Stimulated activated CD4-positive, alpha-beta T cell treated with anti-CD3 and anti-CD28 coated beads, Interleukin-1b, Interleukin-23, amount 100 ng/mL, for 1 hour (primary cell): ENCODE data around the gene IREB2.
"Not testable (repeated sequence)": the region's sequence is repeated elsewhere in the genome, so short reads cannot be mapped to it uniquely, and the experiment has no call there.

ENCODE experiments used
- DNase-seq, 2 donors: peaks; one replicate each; pipeline ENCODE4 v3.0.0-alpha.2; 2020; ENCODE audit warnings: low read depth in 2 of 2

Gene IREB2

DNA sequence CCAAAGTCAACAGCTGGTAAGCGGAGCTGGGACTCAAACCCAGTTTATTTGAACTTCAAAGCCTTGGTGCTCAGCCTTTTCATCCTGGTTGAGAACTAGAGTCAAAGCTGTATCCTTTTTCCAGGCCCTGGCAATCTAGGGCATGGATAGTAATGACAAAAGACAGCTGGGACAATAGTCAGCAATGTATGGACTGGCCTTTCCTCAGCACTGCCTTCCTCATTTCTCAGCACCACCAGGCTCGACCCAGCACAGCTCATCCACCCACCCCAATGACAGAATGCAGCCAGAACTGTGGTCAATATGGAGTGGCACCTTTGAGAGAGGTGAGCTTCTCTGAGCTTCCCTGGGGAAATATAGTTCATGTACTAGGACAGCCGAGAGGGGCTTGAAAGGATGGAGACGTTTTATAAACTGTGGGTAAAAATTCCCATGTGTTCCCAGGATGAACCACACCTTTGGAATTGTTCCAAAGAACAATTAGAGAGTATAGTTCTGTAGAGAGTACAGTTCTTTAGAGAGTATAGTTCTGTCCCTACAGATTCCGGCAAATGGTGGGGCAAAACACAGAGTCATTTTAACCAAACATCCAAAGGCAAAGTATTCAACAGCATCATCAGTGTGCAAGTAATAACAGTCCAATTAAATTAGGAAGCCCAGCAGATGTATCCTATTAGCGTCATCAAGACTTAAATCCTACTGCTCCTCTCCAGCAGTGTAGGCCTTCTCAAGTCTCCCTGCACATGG lies 30.2 kb upstream of the IREB2 start:
- DNase-seq, result no peak

DNA sequence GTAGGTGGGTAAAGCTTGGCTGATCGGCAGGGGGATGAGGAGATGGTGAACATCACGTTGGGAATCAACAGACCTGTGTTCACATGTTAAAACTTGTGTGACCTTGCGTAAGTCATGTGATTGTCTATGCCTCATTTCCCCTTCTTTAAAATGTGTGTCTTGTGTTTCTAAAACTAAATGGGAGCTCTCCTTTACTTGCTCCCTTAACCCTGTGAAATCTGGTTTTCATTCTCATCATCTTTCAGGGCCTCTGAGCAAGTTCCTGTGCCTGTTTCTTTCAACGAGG lies 29.7 kb upstream of the IREB2 start:
- DNase-seq, result no peak

DNA sequence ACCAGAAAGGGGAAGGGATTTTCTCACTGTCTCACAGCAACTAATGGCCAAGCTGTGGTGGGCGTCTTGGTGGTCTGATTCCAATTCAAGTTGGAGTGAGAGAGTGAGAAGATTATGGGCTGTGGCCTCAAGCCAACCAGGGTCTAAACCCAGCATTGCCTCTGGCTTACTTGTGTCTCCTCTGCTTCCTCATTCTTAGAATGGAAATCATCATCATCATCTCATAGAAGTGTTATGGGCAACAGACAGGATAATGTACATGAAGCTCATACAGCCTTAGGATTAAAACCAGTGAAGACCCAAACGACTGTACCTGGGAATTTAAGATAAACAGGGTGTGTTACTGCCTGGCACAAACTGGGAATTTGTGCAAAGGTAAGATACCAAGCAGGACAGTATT lies 29.1 kb upstream of the IREB2 start:
- no peak for DNase-seq

DNA sequence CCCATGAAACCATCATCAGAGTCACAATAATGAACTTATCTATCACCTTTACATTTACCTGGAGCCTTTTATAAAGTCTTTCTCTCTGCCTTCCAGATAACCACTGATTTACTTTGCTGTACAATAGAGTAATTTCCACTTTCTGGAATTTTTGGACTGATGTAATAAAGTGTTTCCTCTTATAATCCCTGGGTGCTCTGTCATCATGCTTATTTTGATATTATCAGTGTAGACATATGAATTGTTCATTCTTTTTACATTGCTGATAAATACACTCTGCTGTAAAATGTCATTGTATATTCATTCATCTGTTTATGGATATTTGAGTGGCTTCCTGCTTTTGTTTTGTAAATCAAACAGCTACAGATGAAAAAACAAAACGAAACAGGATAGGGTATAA lies 27.0 kb upstream of the IREB2 start:
- DNase-seq, result no peak

DNA sequence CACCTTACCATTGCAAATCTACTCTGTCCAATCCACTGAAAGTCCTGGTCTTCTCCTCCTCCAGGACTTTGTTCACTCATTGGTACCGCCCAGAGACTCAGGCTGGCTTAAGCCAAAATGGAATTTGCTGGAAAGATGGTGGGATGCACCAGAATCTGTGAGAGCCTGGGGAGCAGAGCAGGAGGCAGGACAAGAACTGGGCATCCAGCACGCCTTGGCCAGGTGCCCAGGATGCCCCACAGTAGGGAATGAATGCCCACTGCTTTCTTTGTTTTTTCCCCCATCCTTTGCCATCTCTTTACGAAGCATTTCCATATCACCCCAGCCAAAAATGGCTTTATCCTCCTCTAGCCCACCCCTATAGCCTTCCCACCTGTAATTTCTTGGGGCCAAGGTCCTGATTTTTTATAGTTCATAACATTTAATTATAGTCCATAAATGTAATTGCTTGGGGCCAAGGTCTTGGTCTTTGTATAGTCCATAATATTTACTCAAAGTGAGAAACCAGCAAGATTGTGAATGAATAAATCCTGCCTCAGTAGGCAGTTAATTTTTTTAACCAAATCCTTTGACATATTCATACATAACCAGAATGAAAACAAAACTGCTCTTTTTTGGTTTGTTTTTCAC lies 23.3 kb upstream of the IREB2 start:
- no peak for DNase-seq

DNA sequence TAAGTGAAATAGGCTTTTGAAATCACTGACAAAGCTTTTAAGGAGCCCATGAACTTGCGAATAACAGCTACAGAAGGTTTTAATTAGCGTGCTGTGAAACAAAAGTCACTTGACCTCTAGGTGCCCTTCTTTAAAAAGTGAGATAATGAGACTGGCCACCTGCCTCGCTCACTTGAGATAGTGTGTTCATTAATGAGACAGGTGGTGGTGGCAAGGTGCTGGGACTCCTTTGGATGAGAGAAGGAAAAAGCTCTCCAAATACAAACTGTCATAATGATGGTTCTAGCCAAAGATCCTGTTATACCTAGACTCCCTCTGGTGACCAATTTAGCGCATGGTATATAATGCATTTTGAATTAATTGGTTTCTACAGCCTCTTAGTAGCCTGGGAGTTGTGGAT lies 22.7 kb upstream of the IREB2 start:
- no peak for DNase-seq

DNA sequence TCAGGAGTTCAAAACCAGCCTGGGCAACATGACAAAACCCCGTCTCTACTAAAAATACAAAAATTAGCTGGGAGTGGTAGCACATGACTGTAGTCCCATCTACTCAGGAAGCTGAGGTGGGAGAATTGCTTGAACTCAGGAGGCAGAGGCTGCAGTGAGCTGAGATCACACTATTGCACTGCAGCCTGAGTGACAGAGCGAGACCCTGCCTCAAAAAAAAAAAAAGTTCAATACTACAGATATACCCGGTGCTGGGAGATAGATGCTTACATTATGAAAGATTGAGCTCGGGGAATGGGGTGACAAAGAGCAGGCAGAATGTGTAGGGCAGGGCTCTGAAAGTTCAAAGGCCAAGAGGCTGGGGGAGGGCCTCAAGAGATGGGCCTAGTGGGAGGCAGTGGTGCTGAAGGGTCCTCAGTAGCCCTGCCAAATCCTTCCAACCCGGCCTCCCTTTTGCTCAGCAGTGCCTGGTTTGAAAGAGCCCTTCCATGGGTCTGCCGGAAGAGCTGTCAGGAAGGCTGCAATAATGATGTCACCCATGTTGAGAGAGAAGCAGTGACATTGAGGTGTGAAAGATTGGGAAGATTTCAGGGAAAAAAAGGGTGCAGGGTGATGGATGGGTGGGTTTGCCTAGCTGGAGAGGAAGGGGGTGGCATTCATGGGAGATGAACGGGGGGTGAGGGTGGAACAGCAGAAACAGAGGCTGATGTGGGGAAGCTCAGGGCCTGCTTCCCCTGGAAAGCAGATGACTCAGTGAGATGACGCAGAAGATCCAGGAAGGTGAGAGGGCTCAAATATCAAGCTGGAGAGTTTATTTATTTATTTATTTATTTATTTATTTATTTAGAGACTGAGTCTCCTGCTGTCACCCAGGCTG lies 20.0 kb upstream of the IREB2 start:
- DNase-seq, result no peak

DNA sequence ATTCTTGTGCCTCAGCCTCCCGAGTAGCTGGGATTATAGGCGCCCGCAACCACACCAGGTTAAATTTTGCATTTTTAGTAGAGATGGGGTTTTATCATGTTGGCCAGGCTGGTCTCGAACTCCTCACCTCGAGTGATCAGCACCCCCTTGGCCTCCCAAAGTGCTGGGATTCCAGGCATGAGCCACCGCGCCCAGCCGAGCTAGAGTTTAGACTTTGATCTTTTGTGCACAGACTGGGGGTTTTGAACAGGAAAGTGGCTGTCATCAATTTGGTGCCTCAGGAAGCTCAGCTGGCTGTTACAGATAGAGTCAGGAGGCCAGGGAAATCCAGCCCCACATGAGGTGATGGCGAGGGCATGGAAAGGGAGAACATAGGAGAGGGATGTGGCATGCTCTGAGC lies 19.3 kb upstream of the IREB2 start:
- DNase-seq, result no peak

DNA sequence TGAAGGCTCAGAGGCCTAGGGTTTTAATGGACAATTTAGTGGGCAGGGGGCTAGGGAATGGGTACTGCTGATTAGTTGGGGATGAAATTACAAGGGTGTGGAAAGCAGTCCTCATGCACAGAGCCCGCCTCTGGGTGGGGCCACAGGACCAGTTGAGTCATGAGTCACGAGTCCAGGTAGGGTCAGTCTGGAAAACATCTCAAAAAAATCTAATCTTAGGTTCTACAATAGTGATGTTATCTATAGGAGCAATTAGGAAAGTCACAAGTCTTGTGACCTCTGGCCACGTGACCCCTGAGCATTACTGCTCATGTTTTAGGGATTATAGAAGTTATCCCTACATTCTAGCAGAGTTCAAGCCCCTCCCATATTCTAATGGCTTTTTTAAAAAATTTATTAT lies 18.6 kb upstream of the IREB2 start:
- DNase-seq, result no peak

DNA sequence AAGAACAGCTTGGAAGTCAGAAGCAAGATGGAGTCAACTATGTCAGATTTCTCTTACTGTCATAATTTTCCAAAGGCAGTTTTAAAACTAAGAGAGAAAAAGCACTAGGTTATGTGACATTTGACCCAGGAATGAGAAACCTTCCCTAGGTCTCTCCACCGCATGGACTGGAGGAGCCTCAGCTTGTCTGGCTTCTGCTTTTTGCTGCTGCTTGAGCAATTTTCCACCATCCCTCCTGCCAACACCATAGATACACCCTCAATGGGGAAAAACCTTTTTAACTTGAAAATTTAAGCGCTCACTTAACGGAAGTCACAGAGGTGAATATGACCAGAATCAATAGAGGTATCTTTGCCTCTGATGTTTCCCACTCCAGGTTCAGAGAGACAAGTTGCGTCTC lies 17.8 kb upstream of the IREB2 start:
- no peak for DNase-seq

DNA sequence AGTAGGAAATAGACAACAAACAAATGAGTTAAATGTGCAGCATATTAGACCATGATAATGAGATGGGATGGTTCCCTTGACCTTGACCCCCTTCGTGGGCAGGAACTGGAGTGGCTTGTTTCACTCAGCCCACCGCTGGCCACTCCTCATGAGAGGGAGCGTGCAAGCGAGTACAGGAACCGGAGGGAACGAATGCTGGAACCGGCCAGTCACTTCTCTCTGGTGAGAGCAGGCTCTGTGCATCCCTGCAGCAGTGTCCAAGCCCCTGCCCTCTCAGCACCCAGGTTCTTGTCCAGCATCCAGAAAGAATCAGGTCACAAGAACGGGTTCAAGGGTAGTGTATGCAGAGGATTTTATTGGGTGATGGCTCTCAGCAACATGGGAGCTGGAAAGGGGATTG lies 17.2 kb upstream of the IREB2 start:
- DNase-seq, result no peak

DNA sequence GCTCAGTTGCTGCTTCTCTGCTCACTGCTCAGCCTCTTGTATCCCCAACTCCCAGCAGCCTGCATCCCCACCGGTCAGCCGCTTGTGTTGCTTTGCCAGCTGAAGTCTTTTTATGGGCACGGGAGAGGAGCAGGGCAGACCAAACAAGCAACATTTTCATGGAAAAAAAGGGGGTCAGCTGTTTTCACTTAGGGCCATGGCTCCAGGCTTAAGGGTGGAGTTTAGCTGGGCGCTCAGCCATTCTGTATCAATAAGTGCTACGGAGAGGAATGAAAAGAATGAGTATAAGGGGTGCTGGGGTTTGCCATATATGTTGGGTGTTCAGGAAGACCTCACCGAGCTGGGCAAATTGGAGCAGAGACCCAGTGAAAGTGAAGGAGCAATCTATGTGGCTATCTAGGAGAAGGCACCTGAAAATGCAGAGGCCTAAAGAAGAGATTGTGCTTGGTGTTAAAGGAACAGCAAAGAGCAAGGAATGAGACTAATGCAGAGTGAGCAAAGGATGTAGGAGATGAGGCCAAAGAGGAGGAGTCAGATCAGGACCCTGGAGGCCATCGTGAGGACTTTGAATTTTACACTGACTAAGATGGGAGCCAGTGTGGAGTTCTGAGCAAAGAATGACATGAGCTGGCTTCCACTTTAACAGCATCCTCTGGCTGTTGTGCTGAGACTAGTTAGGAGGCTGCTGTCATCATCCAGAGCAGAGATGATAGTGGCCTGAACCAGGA lies 16.6 kb upstream of the IREB2 start:
- DNase-seq, result no peak

DNA sequence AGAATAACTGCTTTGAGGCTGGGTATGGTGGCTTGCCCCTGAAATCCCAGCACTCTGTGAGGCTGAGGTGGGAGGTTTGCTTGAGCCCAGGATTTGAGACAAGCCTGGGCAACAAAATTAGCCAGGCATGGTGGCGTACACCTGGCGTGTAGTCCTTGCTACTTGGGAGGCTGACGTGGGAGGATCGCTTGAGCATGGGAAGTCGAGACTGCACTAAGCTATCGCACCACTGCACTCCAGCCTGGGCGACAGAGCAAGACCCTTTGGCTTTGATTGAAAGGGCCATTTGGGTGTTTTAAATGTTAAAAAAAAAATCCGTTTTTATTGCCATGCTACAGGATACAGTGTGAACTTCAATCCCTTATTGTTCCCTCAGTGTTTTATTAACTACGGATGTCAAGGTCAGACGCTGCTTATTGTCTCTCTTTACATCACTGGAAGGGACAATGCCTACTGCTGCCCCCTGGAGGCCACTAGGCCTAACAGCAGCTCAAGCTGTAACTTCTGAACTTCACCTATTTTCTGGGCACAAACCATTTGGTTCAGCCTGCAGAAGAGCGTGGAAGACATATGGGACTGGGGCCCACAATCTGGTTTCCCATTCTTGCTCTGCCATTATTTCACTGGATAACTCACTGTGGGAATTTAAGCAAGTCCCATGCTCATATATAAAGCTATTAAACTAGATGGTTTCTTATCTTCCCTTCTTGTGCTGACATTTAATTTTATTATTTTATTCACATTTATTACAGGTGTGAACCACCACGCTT lies 15.3 kb upstream of the IREB2 start:
- peak; percentile 25 to 49 for DNase-seq

DNA sequence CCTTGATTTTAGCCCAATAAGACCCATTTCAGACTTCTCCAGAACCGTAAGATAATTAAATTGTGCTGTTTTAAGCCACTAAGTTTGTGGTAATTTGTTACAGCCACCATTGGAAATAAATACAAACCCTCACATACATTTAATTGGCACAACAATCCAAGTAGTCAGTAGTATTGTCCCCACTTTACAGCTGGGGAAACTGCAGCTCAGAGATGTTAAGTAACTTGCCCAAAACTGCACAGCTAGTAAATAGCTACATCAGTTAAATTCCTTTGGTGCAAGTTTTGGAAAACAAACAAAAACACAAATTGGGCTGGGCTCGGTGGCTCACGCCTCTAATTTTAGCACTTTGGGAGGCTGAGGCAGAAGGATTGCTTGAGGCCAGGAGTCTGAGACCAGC lies 13.3 kb upstream of the IREB2 start:
- DNase-seq, result no peak

DNA sequence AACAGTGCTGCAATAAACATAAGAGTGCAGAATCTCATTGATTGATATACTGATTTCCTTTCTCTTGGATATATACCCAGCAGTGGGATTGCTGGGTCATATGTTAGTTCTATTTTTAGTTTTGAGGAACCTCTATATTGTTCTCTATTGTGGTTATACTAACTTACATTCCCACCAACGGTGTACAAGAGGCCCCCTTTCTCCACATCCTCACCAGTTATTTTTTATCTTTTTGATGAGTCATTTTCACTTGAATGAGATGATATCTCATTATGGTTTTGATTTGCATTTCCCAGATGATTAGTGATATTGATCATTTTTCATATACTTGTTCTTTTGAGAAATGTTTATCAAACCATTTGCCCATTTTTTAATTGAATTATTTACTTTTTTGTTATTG lies 12.4 kb upstream of the IREB2 start:
- no peak for DNase-seq

DNA sequence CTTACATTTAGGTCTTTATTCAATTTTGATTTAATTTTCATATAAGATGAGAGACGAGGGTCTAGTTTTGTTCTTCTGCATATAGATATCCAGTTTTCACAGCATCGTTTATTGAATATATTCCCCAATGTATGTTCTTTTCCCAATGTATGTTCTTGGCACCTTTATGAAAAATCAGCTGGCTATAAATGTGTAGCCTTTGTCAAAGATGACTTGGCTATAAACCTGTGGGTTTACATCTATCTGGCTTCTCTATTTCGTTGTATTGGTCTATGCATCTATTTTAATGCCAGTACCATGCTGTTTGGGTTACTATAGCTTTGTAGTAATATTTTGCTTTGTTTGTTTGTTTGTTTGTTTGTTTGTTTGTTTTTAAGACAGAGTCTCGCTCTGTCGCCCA lies 11.7 kb upstream of the IREB2 start:
- no peak for DNase-seq

DNA sequence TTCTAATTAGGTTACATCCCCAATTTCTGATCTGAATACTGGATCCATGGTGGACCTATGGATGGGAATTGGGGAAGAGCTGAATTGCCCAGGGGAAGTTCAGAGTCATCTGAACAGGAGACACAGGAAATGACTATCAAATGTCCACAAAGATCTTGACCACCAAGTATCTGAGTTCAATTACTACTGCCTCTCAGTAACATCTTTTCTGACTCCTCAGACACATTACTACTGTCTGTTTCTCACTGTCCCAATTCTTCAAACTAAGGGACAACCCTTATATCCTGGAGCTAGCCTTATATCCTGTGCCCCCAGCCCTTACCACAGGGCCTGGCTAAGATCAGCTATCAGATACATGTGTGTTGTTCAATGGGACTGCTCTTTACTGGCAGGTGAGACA lies 10.1 kb upstream of the IREB2 start:
- DNase-seq, result no peak

DNA sequence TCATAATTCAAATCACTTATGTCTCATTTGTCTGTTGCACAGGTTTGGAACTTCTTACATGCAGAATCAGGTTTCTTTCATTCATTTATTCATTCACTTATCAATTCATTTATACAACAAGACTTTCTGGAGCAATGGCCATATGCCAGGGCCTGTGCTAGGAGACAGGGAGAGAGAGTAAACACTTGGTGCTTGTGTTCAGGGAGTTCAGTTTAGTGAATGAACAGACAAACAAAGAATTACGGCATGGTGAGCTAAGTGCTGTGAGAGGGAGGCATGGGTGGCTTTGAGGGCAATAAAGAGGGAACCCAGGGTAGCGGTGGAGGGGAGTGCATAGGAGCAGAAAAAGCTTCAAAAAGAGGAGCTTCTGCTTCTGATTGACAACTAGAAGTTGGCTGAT lies 8.5 kb upstream of the IREB2 start:
- DNase-seq, result no peak

DNA sequence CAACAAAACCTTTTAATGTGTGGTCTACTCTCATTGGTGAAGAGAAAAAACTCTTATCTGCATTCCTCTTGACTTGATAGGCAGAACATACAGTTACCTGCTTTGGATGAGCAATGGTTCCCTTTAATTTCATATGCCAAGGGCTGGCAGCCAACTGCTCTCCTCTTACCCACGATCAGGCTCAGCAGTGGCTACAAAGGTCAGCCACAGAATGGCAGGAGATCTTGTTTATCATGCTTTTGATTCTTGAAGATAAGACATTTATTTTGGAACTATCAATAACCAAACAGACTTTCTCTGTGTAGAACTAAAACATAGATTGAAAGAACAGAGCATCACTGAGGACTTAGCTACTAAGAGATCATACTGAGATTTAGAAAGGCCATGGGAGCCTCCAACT lies 6.1 kb upstream of the IREB2 start:
- DNase-seq, result no peak

DNA sequence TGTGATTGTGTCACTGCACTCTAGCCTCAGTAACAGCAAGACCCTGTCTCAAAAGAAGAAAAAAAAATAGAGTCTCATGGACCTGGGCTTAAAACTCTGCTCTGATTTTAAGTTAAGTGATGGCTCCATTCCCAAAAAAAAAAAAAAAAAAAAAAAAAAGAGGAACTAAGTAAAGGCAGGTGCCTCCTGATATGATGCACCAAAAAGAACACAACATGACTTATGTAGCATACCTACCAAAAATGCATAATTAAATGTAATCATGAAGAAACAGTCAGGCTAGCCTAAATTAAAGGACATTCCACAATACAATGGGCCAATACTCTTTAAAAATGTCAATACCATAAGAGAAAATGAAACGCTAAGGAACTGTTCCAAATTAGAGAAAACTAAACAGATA lies 5.4 kb upstream of the IREB2 start:
- DNase-seq, result no peak

DNA sequence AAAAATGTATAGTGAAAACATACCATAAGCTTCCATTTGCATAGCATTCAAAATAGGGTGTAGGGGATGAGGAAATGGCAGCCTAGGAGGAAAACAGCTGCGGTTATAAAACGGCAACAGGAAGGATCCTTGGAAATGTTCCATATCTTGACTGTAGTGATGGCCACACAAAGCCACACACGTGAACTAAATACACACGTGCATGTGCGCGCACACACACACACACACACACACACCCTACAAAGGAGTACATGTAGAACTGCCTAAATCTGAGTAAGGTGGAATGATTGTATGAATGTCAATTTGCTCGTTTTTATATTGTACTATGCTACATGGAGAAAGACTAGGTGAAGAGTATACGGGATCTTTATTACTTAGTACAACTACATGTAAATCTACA lies 3.9 kb upstream of the IREB2 start:
- no peak for DNase-seq

DNA sequence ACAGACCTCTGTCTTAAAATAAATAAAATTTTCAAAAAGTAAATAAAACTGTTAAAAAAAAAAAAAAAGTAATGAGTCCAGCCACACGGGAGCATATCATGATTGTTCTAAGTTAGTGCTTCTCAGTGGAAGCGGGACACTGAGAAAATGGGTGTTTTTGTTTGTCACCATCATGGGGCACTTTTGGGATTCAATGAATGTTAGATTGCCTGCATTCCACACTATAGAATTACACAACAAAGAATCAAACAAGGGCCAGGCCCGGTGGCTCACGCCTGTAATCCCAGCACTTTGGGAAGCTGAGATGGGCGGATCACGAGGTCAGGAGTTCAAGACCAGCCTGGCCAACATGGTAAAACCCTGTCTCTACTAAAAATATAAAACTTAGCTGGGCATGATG lies 3.3 kb upstream of the IREB2 start:
- not testable (repeated sequence) for DNase-seq
